Smooth muscle cell (in vitro differentiated cells): ENCODE measurements around the gene ADGRA1. TPM values are rescaled to one million over a fixed set of nuclear protein-coding genes. Genes with fewer than 3 reads are reported as not detected.

Experiments
- DNase-seq: peaks from one replicate; lab custom pipeline; 2025; ENCODE audit not compliant: unreplicated experiment; lab: John Stamatoyannopoulos, UW
- H2AFZ ChIP-seq: fragments of 200-600 bp; sonication (generic); 2 replicates; pipeline ENCODE4 v1.6.0; 2016; ENCODE audit warnings: antibody characterized with exemption, low read depth, mild to moderate bottlenecking
- H3F3A ChIP-seq: fragments of 200-600 bp; sonication (generic); 2 replicates; pipeline ENCODE4 v1.6.0; 2017; ENCODE audit warnings: antibody characterized with exemption, low read depth
- H3K27ac ChIP-seq: fragments of 200-600 bp; sonication (generic); 2 replicates; pipeline ENCODE4 v1.5.1; 2016; ENCODE audit warnings: low read depth, mild to moderate bottlenecking
- H3K27me3 ChIP-seq: fragments of 200-600 bp; sonication (generic); 2 replicates; pipeline ENCODE4 v1.6.1; 2016; ENCODE audit warnings: low read depth, mild to moderate bottlenecking
- H3K36me3 ChIP-seq: fragments of 200-600 bp; sonication (generic); 2 replicates; pipeline ENCODE4 v1.5.1; 2016; ENCODE audit warnings: low read depth
- H3K4me1 ChIP-seq: fragments of 200-600 bp; sonication (generic); 2 replicates; pipeline ENCODE4 v1.5.1; 2016; ENCODE audit warnings: low read depth
- H3K4me2 ChIP-seq: fragments of 200-600 bp; sonication (generic); 2 replicates; pipeline ENCODE4 v1.6.0; 2016; ENCODE audit warnings: mild to moderate bottlenecking
- H3K4me3 ChIP-seq: fragments of 200-600 bp; sonication (generic); 2 replicates; pipeline ENCODE4 v1.5.1; 2016; ENCODE audit warnings: mild to moderate bottlenecking
- H3K79me2 ChIP-seq: fragments of 200-600 bp; sonication (generic); 2 replicates; pipeline ENCODE4 v1.6.0; 2016; ENCODE audit warnings: low read depth, mild to moderate bottlenecking
- H3K9ac ChIP-seq: fragments of 200-600 bp; sonication (generic); 2 replicates; pipeline ENCODE4 v1.6.0; 2016; ENCODE audit warnings: low read depth
- H3K9me3 ChIP-seq: fragments of 200-600 bp; sonication (generic); replicated peaks from 2 replicates; pipeline ENCODE4 v1.5.1; 2016; ENCODE audit warnings: low read depth
- H4K20me1 ChIP-seq: fragments of 200-600 bp; sonication (generic); 2 replicates; pipeline ENCODE4 v1.6.0; 2016; ENCODE audit warnings: low read depth
- CTCF ChIP-seq: fragments of 200-600 bp; sonication (generic); IDR thresholded peaks from 2 replicates; pipeline ENCODE4 v1.5.1; 2017; ENCODE audit warnings: borderline replicate concordance, mild to moderate bottlenecking, antibody characterized with exemption; ENCODE audit not compliant: insufficient read depth, poor library complexity, severe bottlenecking
- WGBS: methylation state at CpG from one replicate; pipeline ENCODE4 v1.1.7; 2016; ENCODE audit warnings: low lambda C conversion rate; 5-methylcytosine and 5-hydroxymethylcytosine counted together
- polyA plus RNA-seq: library from polyadenylated mRNA; unstranded; fragments of >200 nt; fragmentation: Nextera tagmentation; extraction: Ambion mirVana; gene quantifications from 2 replicates; pipeline ENCODE4 v1.2.1, GENCODE V29; 2016
- total RNA-seq: library from RNA; depleted of rRNA; stranded (reverse); fragments of >200 nt; gene quantifications from 2 replicates; pipeline ENCODE4 v1.2.3, GENCODE V29; 2014

The ADGRA1 gene
- total RNA-seq, result not detected in 2 replicates
- polyA plus RNA-seq, result not detected in 2 replicates

GRCh38 chr10:133087679-133088178 is at the start of gene ADGRA1:
TSS of gene ADGRA1 (plus strand) at chr10:133087924. CDS start at chr10:133088910, 986 bp downstream.
- Histone ChIP-seq H3K4me1 (no peaks in the 10 kb centered on the region), H3K27me3 (peaks cover 72% of the 10 kb centered on the region), H3K4me2 (peak within 1 kb of the TSS; percentile 81), H2AFZ (no peak within 1 kb of the TSS), H3K79me2 (no peaks in the 10 kb centered on the region), H3K36me3 (no peaks in the 10 kb centered on the region), H4K20me1 (no peaks in the 10 kb centered on the region), H3K9ac (no peak within 1 kb of the TSS), H3K9me3 (no peaks in the 10 kb centered on the region), H3K27ac (no peak within 1 kb of the TSS), H3F3A (no peaks in the 10 kb centered on the region), H3K4me3 (peak within 1 kb of the TSS; percentile 31)
- WGBS, result 6% methylated on average over 31 of the region's 72 CpGs
- no peak for DNase-seq
- TF ChIP-seq CTCF, result no peak

- DNase-seq, result no peak
- no peaks in the 10 kb centered on the region for H3K79me2 ChIP-seq
- H4K20me1 ChIP-seq, result no peaks in the 10 kb centered on the region
- H2AFZ ChIP-seq, result no peak overlapping the region
- H3K4me3 ChIP-seq, result no peak overlapping the region
- no peaks in the 10 kb centered on the region for H3K9me3 ChIP-seq
- no peaks in the 10 kb centered on the region for H3K27me3 ChIP-seq
- H3K36me3 ChIP-seq, result no peaks in the 10 kb centered on the region
- no peak overlapping the region for H3K27ac ChIP-seq
- TF ChIP-seq CTCF, result no peak
- 88% methylated on average over 28 of the region's 28 CpGs for WGBS
- no peaks in the 10 kb centered on the region for H3F3A ChIP-seq
- no peak overlapping the region for H3K4me2 ChIP-seq
- H3K9ac ChIP-seq, result no peak overlapping the region
- H3K4me1 ChIP-seq, result no peaks in the 10 kb centered on the region
These were observed 49.5 kb upstream of the ADGRA1 start for GRCh38 chr10:133038036-133038823.

- Histone ChIP-seq H3F3A (no peaks in the 10 kb centered on the region), H3K79me2 (no peaks in the 10 kb centered on the region), H3K4me1 (no peaks in the 10 kb centered on the region), H2AFZ (no peak overlapping the region), H3K4me3 (no peak overlapping the region), H3K9me3 (no peaks in the 10 kb centered on the region), H4K20me1 (no peaks in the 10 kb centered on the region), H3K27me3 (no peaks in the 10 kb centered on the region), H3K9ac (no peak overlapping the region), H3K4me2 (no peak overlapping the region), H3K27ac (no peak overlapping the region), H3K36me3 (no peaks in the 10 kb centered on the region)
- DNase-seq, result no peak
- 81% methylated on average over 30 of the region's 30 CpGs for WGBS
- TF ChIP-seq CTCF, result no peak
These were observed 48.5 kb upstream of the ADGRA1 start for GRCh38 chr10:133039107-133039802.
